Measurements from ENCODE around the gene TLR2. TPM values are rescaled to one million over a fixed set of nuclear protein-coding genes. Genes with fewer than 3 reads are reported as not detected.

Gene TLR2
- total RNA-seq, 4 donors from 2014 or later: 4.7 to 13.8 (median 9.4) TPM

DNA sequence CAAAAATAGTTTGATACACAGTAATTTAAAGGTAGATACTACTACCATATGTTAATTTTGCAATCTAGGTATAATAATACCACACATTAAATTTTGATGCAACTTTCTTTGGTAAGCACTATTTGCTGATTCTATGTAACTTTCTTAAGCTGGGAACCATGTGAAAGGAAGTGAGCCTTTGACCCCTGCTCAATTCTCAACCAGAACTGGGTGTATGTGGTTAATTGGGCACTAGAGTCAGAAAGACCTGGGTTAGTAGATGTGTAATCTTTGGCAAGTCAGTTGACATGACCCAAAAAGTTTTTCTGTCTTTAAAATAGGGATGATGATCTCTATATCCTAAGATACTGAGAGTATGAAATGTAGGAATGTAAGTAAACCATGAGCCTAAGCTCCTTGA is 22.4 kb downstream of the TLR2 start:
- Histone ChIP-seq H3K27ac (no peak overlapping the region), H3K4me1 (no peaks in the 10 kb centered on the region), H3K36me3 (no peaks in the 10 kb centered on the region), H3K27me3 (no peaks in the 10 kb centered on the region), H3K9me3 (no peaks in the 10 kb centered on the region), H3K4me3 (no peak overlapping the region)
- TF ChIP-seq POLR2A (IDR thresholded peaks at IDR 0.05) (no peak), CTCF (IDR thresholded peaks at IDR 0.05) (no peak)
- no peak for DNase-seq

DNA sequence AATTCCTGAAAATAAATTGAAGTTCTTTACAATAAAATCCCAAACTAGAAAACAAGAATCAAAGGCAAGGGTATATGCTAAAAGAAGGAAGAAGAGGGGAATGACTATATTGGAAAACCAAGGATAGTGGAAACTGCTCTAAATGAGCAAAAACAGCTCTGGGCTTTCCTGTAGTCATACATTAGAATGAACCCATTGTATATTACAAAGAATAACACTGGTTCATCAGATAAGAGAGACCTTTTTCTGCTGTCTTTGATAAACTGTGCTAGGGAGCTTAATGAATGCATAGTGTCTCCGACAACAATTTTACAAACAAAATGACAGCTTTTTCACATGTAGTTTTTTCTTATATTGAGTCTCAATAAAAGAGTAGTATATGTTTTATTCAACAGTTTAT is 26.6 kb downstream of the TLR2 start:
- DNase-seq: no peak
- no peaks in the 10 kb centered on the region for H3K36me3 ChIP-seq
- no peaks in the 10 kb centered on the region for H3K4me1 ChIP-seq
- no peak for TF ChIP-seq POLR2A (IDR thresholded peaks at IDR 0.05)
- TF ChIP-seq CTCF (IDR thresholded peaks at IDR 0.05): no peak
- H3K9me3 ChIP-seq: no peaks in the 10 kb centered on the region
- H3K27me3 ChIP-seq: no peaks in the 10 kb centered on the region
- H3K27ac ChIP-seq: no peak overlapping the region
- H3K4me3 ChIP-seq: no peak overlapping the region

- no peaks in the 10 kb centered on the region for H3K4me1 ChIP-seq
- H3K27me3 ChIP-seq: no peaks in the 10 kb centered on the region
- H3K4me3 ChIP-seq: no peak overlapping the region
- H3K9me3 ChIP-seq: no peaks in the 10 kb centered on the region
- no peaks in the 10 kb centered on the region for H3K36me3 ChIP-seq
- no peak for TF ChIP-seq CTCF (IDR thresholded peaks at IDR 0.05)
- no peak for TF ChIP-seq POLR2A (IDR thresholded peaks at IDR 0.05)
- DNase-seq: no peak
- no peak overlapping the region for H3K27ac ChIP-seq
Measured at GRCh38 chr4:153713866-153714646, 30.0 kb downstream of the TLR2 start.

GRCh38 chr4:153722036-153722435 is 38.0 kb downstream of the TLR2 start:
- Histone ChIP-seq H3K36me3 (no peaks in the 10 kb centered on the region), H3K27me3 (no peaks in the 10 kb centered on the region), H3K4me3 (no peak overlapping the region), H3K9me3 (no peaks in the 10 kb centered on the region), H3K27ac (no peak overlapping the region), H3K4me1 (no peaks in the 10 kb centered on the region)
- DNase-seq: no peak
- TF ChIP-seq CTCF (IDR thresholded peaks at IDR 0.05): no peak
- TF ChIP-seq POLR2A (IDR thresholded peaks at IDR 0.05): no peak

GRCh38 chr4:153724606-153725005 is 40.5 kb downstream of the TLR2 start:
- H3K27ac ChIP-seq: no peak overlapping the region
- DNase-seq: no peak
- no peaks in the 10 kb centered on the region for H3K27me3 ChIP-seq
- H3K9me3 ChIP-seq: no peaks in the 10 kb centered on the region
- H3K4me3 ChIP-seq: no peak overlapping the region
- H3K4me1 ChIP-seq: no peaks in the 10 kb centered on the region
- TF ChIP-seq CTCF (IDR thresholded peaks at IDR 0.05) (no peak), POLR2A (IDR thresholded peaks at IDR 0.05) (no peak)
- H3K36me3 ChIP-seq: no peaks in the 10 kb centered on the region
